ENCODE measurements around the gene PEX14.

DNA sequence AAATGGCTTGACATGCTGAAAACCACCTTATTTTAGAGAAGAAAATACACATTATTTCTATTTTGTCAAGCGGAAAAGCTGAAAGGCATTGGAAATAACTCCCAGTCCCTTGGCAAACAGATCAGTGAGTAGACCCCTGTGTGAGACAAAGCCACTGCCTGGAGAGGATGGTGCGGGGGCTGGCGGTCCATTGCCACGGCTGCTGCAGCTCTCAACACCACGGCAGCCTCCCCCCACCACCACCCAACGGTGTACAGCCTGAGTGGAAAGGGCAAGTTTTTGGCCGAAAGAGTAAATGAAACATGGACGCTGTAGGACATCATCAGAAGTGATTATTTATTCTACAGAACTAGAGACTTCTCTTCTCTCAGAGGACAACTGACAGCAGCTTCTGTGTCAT lies 84.6 kb downstream of the PEX14 start:
- TF ChIP-seq, protein P1, sequence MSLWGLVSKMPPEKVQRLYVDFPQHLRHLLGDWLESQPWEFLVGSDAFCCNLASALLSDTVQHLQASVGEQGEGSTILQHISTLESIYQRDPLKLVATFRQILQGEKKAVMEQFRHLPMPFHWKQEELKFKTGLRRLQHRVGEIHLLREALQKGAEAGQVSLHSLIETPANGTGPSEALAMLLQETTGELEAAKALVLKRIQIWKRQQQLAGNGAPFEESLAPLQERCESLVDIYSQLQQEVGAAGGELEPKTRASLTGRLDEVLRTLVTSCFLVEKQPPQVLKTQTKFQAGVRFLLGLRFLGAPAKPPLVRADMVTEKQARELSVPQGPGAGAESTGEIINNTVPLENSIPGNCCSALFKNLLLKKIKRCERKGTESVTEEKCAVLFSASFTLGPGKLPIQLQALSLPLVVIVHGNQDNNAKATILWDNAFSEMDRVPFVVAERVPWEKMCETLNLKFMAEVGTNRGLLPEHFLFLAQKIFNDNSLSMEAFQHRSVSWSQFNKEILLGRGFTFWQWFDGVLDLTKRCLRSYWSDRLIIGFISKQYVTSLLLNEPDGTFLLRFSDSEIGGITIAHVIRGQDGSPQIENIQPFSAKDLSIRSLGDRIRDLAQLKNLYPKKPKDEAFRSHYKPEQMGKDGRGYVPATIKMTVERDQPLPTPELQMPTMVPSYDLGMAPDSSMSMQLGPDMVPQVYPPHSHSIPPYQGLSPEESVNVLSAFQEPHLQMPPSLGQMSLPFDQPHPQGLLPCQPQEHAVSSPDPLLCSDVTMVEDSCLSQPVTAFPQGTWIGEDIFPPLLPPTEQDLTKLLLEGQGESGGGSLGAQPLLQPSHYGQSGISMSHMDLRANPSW (CRISPR knock-in tag; conservative IDR thresholded peaks at IDR 0.05; ENCODE audit: low read depth), result no peak
- TF ChIP-seq, protein P2, sequence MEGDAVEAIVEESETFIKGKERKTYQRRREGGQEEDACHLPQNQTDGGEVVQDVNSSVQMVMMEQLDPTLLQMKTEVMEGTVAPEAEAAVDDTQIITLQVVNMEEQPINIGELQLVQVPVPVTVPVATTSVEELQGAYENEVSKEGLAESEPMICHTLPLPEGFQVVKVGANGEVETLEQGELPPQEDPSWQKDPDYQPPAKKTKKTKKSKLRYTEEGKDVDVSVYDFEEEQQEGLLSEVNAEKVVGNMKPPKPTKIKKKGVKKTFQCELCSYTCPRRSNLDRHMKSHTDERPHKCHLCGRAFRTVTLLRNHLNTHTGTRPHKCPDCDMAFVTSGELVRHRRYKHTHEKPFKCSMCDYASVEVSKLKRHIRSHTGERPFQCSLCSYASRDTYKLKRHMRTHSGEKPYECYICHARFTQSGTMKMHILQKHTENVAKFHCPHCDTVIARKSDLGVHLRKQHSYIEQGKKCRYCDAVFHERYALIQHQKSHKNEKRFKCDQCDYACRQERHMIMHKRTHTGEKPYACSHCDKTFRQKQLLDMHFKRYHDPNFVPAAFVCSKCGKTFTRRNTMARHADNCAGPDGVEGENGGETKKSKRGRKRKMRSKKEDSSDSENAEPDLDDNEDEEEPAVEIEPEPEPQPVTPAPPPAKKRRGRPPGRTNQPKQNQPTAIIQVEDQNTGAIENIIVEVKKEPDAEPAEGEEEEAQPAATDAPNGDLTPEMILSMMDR (IDR thresholded peaks at IDR 0.05), result no peak
- TF ChIP-seq ZBTB21 (CRISPR knock-in tag; IDR thresholded peaks at IDR 0.05; ENCODE audit: borderline replicate concordance) (no peak), NR2C2 (CRISPR knock-in tag; IDR thresholded peaks at IDR 0.05) (no peak), ESRRA (CRISPR knock-in tag; IDR thresholded peaks at IDR 0.05; ENCODE audit: borderline replicate concordance) (no peak)
- TF ChIP-seq, protein P3, sequence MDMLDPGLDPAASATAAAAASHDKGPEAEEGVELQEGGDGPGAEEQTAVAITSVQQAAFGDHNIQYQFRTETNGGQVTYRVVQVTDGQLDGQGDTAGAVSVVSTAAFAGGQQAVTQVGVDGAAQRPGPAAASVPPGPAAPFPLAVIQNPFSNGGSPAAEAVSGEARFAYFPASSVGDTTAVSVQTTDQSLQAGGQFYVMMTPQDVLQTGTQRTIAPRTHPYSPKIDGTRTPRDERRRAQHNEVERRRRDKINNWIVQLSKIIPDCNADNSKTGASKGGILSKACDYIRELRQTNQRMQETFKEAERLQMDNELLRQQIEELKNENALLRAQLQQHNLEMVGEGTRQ (CRISPR knock-in tag; IDR thresholded peaks at IDR 0.05), result no peak

Measured in WTC11 (cell line).